Measurements from ENCODE around the gene TERT. TPM values are rescaled to one million over a fixed set of nuclear protein-coding genes. Genes with fewer than 3 reads are reported as not detected.

Gene TERT
- total and polyA plus RNA-seq, 2 of the 4 experiments (the other 2 are of a cell fraction): not detected

GRCh38 chr5:1319436-1320256, 24.8 kb upstream of the TERT start:
- Histone ChIP-seq H3K4me1 (ENCODE audit: control insufficient read depth, insufficient read depth, low read length) (no peaks in the 10 kb centered on the region; the same call in 1 of the 2 replicates), H2AFZ (replicated peaks; ENCODE audit: low read length, poor library complexity) (no peak overlapping the region), H3K4ac (ENCODE audit: low read depth, low read length) (no peak overlapping the region), H3K4me3 (ENCODE audit: insufficient read depth, low read depth, low read length) (no peak overlapping the region), H2BK5ac (ENCODE audit: low read depth, low read length, poor library complexity, severe bottlenecking) (no peak overlapping the region), H2BK15ac (ENCODE audit: low read depth, low read length) (no peak overlapping the region), H3K23ac (ENCODE audit: low read depth, low read length) (no peak overlapping the region), H3K9me3 (ENCODE audit: control insufficient read depth, insufficient read depth, low read length) (no peaks in the 10 kb centered on the region), H3K9ac (ENCODE audit: low read depth, low read length) (no peak overlapping the region), H3K9me1 (ENCODE audit: insufficient read depth, low read length) (peaks cover 4% of the 10 kb centered on the region; the same call in 1 of the 2 replicates), H2AK5ac (ENCODE audit: low read depth, low read length) (no peak overlapping the region), H4K8ac (ENCODE audit: low read depth in 2 of 2, low read length in 2 of 2) (no peak overlapping the region), H4K20me1 (ENCODE audit: insufficient read depth, low read length) (no peaks in the 10 kb centered on the region), H2BK120ac (ENCODE audit: low read depth, low read length) (no peak overlapping the region), H2BK20ac (ENCODE audit: low read depth, low read length) (no peak overlapping the region), H3K79me1 (ENCODE audit: low read depth in 1 of 2, low read length in 2 of 2) (no peaks in the 10 kb centered on the region), H3K56ac (ENCODE audit: extremely low read depth, insufficient read depth, low read length) (no peak overlapping the region), H3K18ac (ENCODE audit: low read depth, low read length) (no peak overlapping the region), H3K4me2 (ENCODE audit: low read depth, low read length) (no peak overlapping the region), H3K36me3 (ENCODE audit: control insufficient read depth, insufficient read depth, low read length) (peaks cover 52% of the 10 kb centered on the region), H3K27ac (ENCODE audit: insufficient read depth, low read length) (no peak overlapping the region), H3K27me3 (ENCODE audit: control insufficient read depth, insufficient read depth, low read length) (no peaks in the 10 kb centered on the region), H3K14ac (replicated peaks; ENCODE audit: low read depth, low read length) (no peak overlapping the region), H4K91ac (ENCODE audit: insufficient read depth, low read depth, low read length) (no peak overlapping the region), H2AK9ac (replicated peaks; ENCODE audit: low read depth, low read length, poor library complexity) (no peak overlapping the region), H4K5ac (ENCODE audit: low read depth, low read length) (no peak overlapping the region)
- in situ Hi-C loops (cut with MboI; ENCODE audit: low sequenced_read_pairs): no loop called here
- DNase-seq (no peak), ATAC-seq (ENCODE audit: low read depth) (no peak)
- TF ChIP-seq MAZ (IDR thresholded peaks at IDR 0.05; ENCODE audit: borderline replicate concordance, low read depth, low read length): no peak
- no peak for TF ChIP-seq RAD21 (IDR thresholded peaks at IDR 0.05; ENCODE audit: low read length)
- TF ChIP-seq USF2 (IDR thresholded peaks at IDR 0.05; ENCODE audit: low read depth, low read length): no peak
- TF ChIP-seq BHLHE40 (IDR thresholded peaks at IDR 0.05; ENCODE audit: low read depth, low read length): no peak
- TF ChIP-seq MAFK (IDR thresholded peaks at IDR 0.05; ENCODE audit: low read depth, low read length): no peak
- TF ChIP-seq CHD1 (IDR thresholded peaks at IDR 0.05; ENCODE audit: low read depth, low read length): no peak
- ChIA-PET CTCF (no interaction called here), POLR2A (ENCODE audit: unreplicated experiment) (no interaction called here)
- 84% methylated on average over 9 of the region's 21 CpGs; no CpG with 5 or more reads in 1 of the 2 experiments for WGBS, 2 experiments (ENCODE audit: extremely low coverage in 2 of 2, insufficient read length in 1 of 2)
- intact Hi-C loops (cut with micrococcal nuclease): no loop called here
- no TSS peak for BruUV-seq (replicated peaks)
- dilution Hi-C loops (cut with HindIII; ENCODE audit: low sequenced_read_pairs, unreplicated experiment): no loop called here
